ENCODE data around the gene GRID2. TPM values are rescaled to one million over a fixed set of nuclear protein-coding genes. Genes with fewer than 3 reads are reported as not detected.

GRID2 gene
- total RNA-seq, 4 donors from 2014 or later = not detected

DNA sequence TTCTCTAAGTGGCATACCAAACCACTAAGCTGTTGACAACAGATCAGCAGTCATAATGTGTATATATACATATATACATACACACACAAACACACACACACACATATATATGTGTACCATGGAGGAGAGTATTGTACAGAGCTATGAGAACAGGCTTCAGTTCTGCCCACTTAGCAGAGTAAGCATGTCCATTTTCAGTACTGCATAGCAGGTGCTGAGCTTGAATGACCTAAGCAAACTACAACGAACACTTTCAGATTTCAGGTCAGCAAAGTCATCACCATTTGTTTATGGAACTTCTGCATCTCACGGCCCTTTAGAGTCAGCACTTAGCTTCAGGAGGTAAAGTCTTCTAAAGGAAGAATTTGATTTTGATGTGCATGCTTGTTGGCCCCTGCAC lies 789.0 kb downstream of the GRID2 start:
- TF ChIP-seq CTCF (IDR thresholded peaks at IDR 0.05) = no peak
- DNase-seq (ENCODE audit: low spot score) = no peak
- no peak for ATAC-seq (ENCODE audit: low FRiP score)

- DNase-seq (ENCODE audit: low spot score) = no peak
- no peak for TF ChIP-seq CTCF (IDR thresholded peaks at IDR 0.05)
- no peak for ATAC-seq (ENCODE audit: low FRiP score)
Observed at GRCh38 chr4:93103042-93103441, 799.3 kb downstream of the GRID2 start.

DNA sequence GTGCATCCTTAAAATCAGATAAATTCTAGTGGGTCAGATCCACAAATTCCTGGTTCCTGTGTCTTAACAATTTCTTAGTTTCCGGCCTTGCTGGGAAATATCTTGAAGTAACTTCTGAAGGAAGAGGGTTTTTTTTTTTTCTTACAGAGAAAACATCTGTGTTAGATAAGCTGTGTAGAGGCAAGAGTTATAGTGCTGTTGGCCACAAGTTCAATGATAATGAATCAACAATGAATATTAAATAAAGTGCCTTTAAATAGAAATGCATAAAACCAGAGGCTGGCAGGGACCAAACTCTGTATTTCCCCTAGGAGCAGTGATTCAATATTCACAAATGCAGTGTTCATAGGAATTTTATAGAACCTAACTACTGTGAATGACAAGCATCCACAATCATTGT lies 812.9 kb downstream of the GRID2 start:
- DNase-seq (ENCODE audit: low spot score) (no peak), ATAC-seq (ENCODE audit: low FRiP score) (no peak)
- no peak for TF ChIP-seq CTCF (IDR thresholded peaks at IDR 0.05)

- no peak for TF ChIP-seq CTCF (IDR thresholded peaks at IDR 0.05)
- no peak for DNase-seq (ENCODE audit: low spot score)
Observed at GRCh38 chr4:93127489-93127888, 823.7 kb downstream of the GRID2 start.

GRCh38 chr4:93132631-93133030 lies 828.9 kb downstream of the GRID2 start:
- DNase-seq (ENCODE audit: low spot score) (no peak), ATAC-seq (ENCODE audit: low FRiP score) (no peak)
- TF ChIP-seq CTCF (IDR thresholded peaks at IDR 0.05) = no peak

More at GRCh38 chr4:93127489-93127888, 823.7 kb downstream of the GRID2 start:
- no peak for ATAC-seq (ENCODE audit: low FRiP score)

GRCh38 chr4:93139118-93139517 lies 835.4 kb downstream of the GRID2 start:
- TF ChIP-seq CTCF (IDR thresholded peaks at IDR 0.05) = no peak
- DNase-seq (ENCODE audit: low spot score) (no peak), ATAC-seq (ENCODE audit: low FRiP score) (no peak)

DNA sequence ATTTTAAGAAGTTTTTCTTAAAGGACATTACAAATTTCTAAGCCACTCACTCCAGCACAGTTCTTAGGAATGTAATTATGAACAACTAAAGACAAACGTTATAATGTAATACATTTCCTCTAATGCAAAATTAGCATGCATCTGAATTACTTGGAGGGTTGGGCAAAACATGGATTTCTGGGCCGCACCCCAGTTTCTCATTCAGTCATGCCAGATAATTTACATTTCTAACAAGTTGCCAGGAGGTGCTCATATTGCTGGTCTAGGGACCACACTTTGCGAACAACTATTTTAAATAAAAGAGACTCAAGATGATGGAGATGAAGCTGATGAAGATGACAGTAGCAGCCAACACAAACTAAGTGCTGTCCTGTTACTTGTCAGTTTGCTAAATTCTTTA lies 840.1 kb downstream of the GRID2 start:
- ATAC-seq (ENCODE audit: low FRiP score) (no peak), DNase-seq (ENCODE audit: low spot score) (no peak)
- no peak for TF ChIP-seq CTCF (IDR thresholded peaks at IDR 0.05)

Data from omental fat pad (tissue), 4 donors.